Measurements from ENCODE around the gene TAAR6. TPM values are rescaled to one million over a fixed set of nuclear protein-coding genes. Genes with fewer than 3 reads are reported as not detected.

TAAR6 gene
- total and polyA plus RNA-seq, 4 donors, result not detected

Other genes with a start within 250 kb of the TAAR6 start
- gene MOXD1, start 168.8 kb upstream of the TAAR6 start, total RNA-seq, result 1 to 10 TPM; 1.0 to 1.2 TPM
- gene MOXD1, start 168.8 kb upstream of the TAAR6 start, polyA plus RNA-seq, result under 1 TPM in 1 of 2 donors, not detected in 1; 0.25 TPM
- 10 to 100 TPM; 51.5 to 80.7 TPM for gene STX7, start 57.2 kb upstream of the TAAR6 start, total RNA-seq
- gene STX7, start 57.2 kb upstream of the TAAR6 start, polyA plus RNA-seq, result 10 to 100 TPM; 24.1 to 36.1 TPM
- gene TAAR9, start 32.0 kb upstream of the TAAR6 start, total RNA-seq, result not detected
- not detected for gene TAAR9, start 32.0 kb upstream of the TAAR6 start, polyA plus RNA-seq
- gene TAAR8, start 17.6 kb upstream of the TAAR6 start, total RNA-seq, result not detected
- not detected for gene TAAR8, start 17.6 kb upstream of the TAAR6 start, polyA plus RNA-seq
- gene TAAR5, start 19.4 kb downstream of the TAAR6 start, total RNA-seq, result not detected
- gene TAAR5, start 19.4 kb downstream of the TAAR6 start, polyA plus RNA-seq, result not detected
- not detected for gene TAAR2, start 54.0 kb downstream of the TAAR6 start, total RNA-seq
- not detected for gene TAAR2, start 54.0 kb downstream of the TAAR6 start, polyA plus RNA-seq
- not detected for gene TAAR1, start 88.9 kb downstream of the TAAR6 start, total RNA-seq
- not detected for gene TAAR1, start 88.9 kb downstream of the TAAR6 start, polyA plus RNA-seq
- gene VNN1, start 143.7 kb downstream of the TAAR6 start, total RNA-seq, result 1 to 10 TPM; 1.8 to 4.5 TPM
- 10 to 100 TPM in 1 of 2 donors, under 1 TPM in 1; 0.69 to 21.8 TPM for gene VNN1, start 143.7 kb downstream of the TAAR6 start, polyA plus RNA-seq
- gene VNN2, start 187.6 kb downstream of the TAAR6 start, total RNA-seq, result 10 to 100 TPM in 1 of 2 donors, 1 to 10 TPM in 1; 4.7 to 15.6 TPM
- 1 to 10 TPM in 1 of 2 donors, under 1 TPM in 1; 0.43 to 8.0 TPM for gene VNN2, start 187.6 kb downstream of the TAAR6 start, polyA plus RNA-seq
- 1 to 10 TPM; 4.5 to 9.2 TPM for gene SLC18B1, start 228.3 kb downstream of the TAAR6 start, total RNA-seq
- gene SLC18B1, start 228.3 kb downstream of the TAAR6 start, polyA plus RNA-seq, result 1 to 10 TPM; 4.0 to 6.9 TPM
- 100 to 1,000 TPM; 689 to 706 TPM for gene RPS12, start 244.2 kb downstream of the TAAR6 start, total RNA-seq
- gene RPS12, start 244.2 kb downstream of the TAAR6 start, polyA plus RNA-seq, result 1,000 to 10,000 TPM; 2,519 to 5,399 TPM